ENCODE data around the gene ZNF438. TPM values are rescaled to one million over a fixed set of nuclear protein-coding genes. Genes with fewer than 3 reads are reported as not detected.

The ZNF438 gene
- total RNA-seq, 1 experiment from 2014 or later = 2.0 TPM

GRCh38 chr10:31030800-31031199, 865 bp downstream of the ZNF438 start:
- no peaks in the 10 kb centered on the region for H3K9me3 ChIP-seq (ENCODE audit: control insufficient read depth, insufficient read depth, low read depth, low read length)
- peak overlapping the region; percentile 65 to 90 for H3K4me3 ChIP-seq (ENCODE audit: low read depth in 2 of 2, low read length in 2 of 2)
- TSS peak; percentile 80 for BruUV-seq (replicated peaks)
- H3K27ac ChIP-seq (ENCODE audit: low read length) = peak overlapping the region; percentile 85
- in situ Hi-C loops (cut with HindIII; ENCODE audit: low pct_unique_long_range_greater_than_20kb, low sequenced_read_pairs) (no loop called here), intact Hi-C loops (cut with micrococcal nuclease; ENCODE audit: unreplicated experiment) (no loop called here)
- ChIA-PET CTCF (no interaction called here), POLR2A (no interaction called here)
- DNase-seq (ENCODE audit: low read depth, low spot score) (no peak), ATAC-seq (no peak)
- H3K36me3 ChIP-seq (ENCODE audit: control insufficient read depth, insufficient read depth, low read length) = no peaks in the 10 kb centered on the region
- no peaks in the 10 kb centered on the region for H3K27me3 ChIP-seq (ENCODE audit: control insufficient read depth, insufficient read depth, low read length)
- peaks cover 6% of the 10 kb centered on the region; the same call in 1 of the 2 replicates for H3K4me1 ChIP-seq (ENCODE audit: control insufficient read depth, insufficient read depth, low read length)
- TF ChIP-seq CTCF (IDR thresholded peaks at IDR 0.05) (no peak), SIN3A (IDR thresholded peaks at IDR 0.05; ENCODE audit: borderline replicate concordance, insufficient read depth, low read depth, low read length) (no peak), TCF7L2 (IDR thresholded peaks at IDR 0.05; ENCODE audit: low read depth, low read length) (no peak), POLR2AphosphoS5 (IDR thresholded peaks at IDR 0.05; ENCODE audit: low read depth, low read length) (no peak), REST (IDR thresholded peaks at IDR 0.05; ENCODE audit: insufficient read depth in 1 of 2, low read depth in 2 of 2, low read length in 1 of 2) (no peak)

- TF ChIP-seq REST (IDR thresholded peaks at IDR 0.05; ENCODE audit: insufficient read depth in 1 of 2, low read depth in 2 of 2, low read length in 1 of 2) (no peak), POLR2AphosphoS5 (IDR thresholded peaks at IDR 0.05; ENCODE audit: low read depth, low read length) (no peak), SIN3A (IDR thresholded peaks at IDR 0.05; ENCODE audit: borderline replicate concordance, insufficient read depth, low read depth, low read length) (no peak), CTCF (IDR thresholded peaks at IDR 0.05) (no peak), TCF7L2 (IDR thresholded peaks at IDR 0.05; ENCODE audit: low read depth, low read length) (no peak)
- ChIA-PET CTCF (no interaction called here), POLR2A (no interaction called here)
- no TSS peak for BruUV-seq (replicated peaks)
- H3K27ac ChIP-seq (ENCODE audit: low read length) = peak overlapping the region; percentile 85; the same call in 1 of the 2 replicates
- no peaks in the 10 kb centered on the region for H3K36me3 ChIP-seq (ENCODE audit: control insufficient read depth, insufficient read depth, low read length)
- in situ Hi-C loops (cut with HindIII; ENCODE audit: low pct_unique_long_range_greater_than_20kb, low sequenced_read_pairs) = no loop called here
- DNase-seq (ENCODE audit: low read depth, low spot score) (no peak), ATAC-seq (no peak)
- H3K27me3 ChIP-seq (ENCODE audit: control insufficient read depth, insufficient read depth, low read length) = no peaks in the 10 kb centered on the region
- H3K9me3 ChIP-seq (ENCODE audit: control insufficient read depth, insufficient read depth, low read depth, low read length) = no peaks in the 10 kb centered on the region
- H3K4me1 ChIP-seq (ENCODE audit: control insufficient read depth, insufficient read depth, low read length) = peaks cover 6% of the 10 kb centered on the region; the same call in 1 of the 2 replicates
- H3K4me3 ChIP-seq (ENCODE audit: low read depth in 2 of 2, low read length in 2 of 2) = no peak overlapping the region
- intact Hi-C loops (cut with micrococcal nuclease; ENCODE audit: unreplicated experiment) = no loop called here
Measured at GRCh38 chr10:31030260-31030659, 1.4 kb downstream of the ZNF438 start.

All from Panc1 (cell line).